Loucy (cell line): ENCODE measurements around the gene BMPR1B.

Experiments used
- EZH2phosphoT487 ChIP-seq: fragments of 200-600 bp; IDR thresholded peaks from 2 replicates; pipeline ENCODE4 v1.6.1; 2018; ENCODE audit warnings: antibody characterized with exemption, mild to moderate bottlenecking, moderate library complexity, borderline replicate concordance
- TF ChIP-seq, protein P1 (sequence below): fragments of 200-600 bp; sonication (generic); conservative IDR thresholded peaks from 2 replicates; pipeline ENCODE4 v1.5.1; 2014; ENCODE audit warnings: mild to moderate bottlenecking, antibody characterized with exemption, low read length

DNA sequence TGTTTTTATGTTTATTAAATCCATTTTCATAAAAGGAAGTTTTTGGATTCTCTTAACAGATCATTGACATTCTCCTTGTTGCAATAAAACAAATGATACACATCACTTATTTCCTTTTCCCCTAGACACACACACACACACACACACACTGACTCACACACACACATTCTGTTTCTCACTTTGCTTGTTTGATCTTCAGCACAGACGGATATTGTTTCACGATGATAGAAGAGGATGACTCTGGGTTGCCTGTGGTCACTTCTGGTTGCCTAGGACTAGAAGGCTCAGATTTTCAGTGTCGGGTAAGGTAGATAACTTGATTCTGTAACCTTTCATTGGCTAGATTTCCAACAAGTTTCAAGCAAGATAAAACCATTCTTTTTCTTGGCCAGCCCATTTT, 356.8 kb downstream of the BMPR1B start:
- TF ChIP-seq, protein P1, sequence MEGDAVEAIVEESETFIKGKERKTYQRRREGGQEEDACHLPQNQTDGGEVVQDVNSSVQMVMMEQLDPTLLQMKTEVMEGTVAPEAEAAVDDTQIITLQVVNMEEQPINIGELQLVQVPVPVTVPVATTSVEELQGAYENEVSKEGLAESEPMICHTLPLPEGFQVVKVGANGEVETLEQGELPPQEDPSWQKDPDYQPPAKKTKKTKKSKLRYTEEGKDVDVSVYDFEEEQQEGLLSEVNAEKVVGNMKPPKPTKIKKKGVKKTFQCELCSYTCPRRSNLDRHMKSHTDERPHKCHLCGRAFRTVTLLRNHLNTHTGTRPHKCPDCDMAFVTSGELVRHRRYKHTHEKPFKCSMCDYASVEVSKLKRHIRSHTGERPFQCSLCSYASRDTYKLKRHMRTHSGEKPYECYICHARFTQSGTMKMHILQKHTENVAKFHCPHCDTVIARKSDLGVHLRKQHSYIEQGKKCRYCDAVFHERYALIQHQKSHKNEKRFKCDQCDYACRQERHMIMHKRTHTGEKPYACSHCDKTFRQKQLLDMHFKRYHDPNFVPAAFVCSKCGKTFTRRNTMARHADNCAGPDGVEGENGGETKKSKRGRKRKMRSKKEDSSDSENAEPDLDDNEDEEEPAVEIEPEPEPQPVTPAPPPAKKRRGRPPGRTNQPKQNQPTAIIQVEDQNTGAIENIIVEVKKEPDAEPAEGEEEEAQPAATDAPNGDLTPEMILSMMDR = no peak
- no peak for TF ChIP-seq EZH2phosphoT487
